ENCODE results near the gene NRXN3.

DNA sequence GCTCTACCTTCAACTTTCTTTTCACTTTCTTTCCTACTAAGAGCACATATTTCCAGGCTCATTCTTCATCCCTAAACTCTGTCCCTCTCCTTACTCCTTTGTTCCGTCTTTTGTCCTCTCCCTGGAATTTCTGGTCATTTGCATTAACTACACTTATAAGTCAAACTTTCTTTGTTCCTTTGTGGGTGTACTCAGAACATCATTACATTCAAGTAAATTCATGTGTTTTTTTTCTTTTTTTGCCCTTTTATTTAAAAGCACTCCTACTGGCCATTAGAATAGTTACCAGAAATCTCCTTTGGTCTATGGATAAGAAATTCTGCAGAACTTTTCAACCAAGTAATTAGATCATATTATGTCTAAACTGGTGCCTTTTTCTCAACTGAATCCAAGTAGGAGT is 1238.5 kb downstream of the NRXN3 start:
- TF ChIP-seq CTCF (IDR thresholded peaks at IDR 0.05) (no peak), POLR2A (IDR thresholded peaks at IDR 0.05) (no peak), POLR2AphosphoS5 (IDR thresholded peaks at IDR 0.05) (no peak), EP300 (IDR thresholded peaks at IDR 0.05; ENCODE audit: low read depth) (no peak)
